H1 (cell line): Measurements from ENCODE around the gene NCF4.

Source experiments
- ASH2L ChIP-seq: fragments of 200-600, 300-600 bp; sonication (generic); IDR thresholded peaks from one replicate; pipeline ENCODE4 v1.7.1; 2017; ENCODE audit warnings: low read length
- BACH1 ChIP-seq: IDR thresholded peaks from 2 replicates; pipeline ENCODE4 v1.6.1; 2012; ENCODE audit warnings: low read length, improper control_type of control experiment
- E2F6 ChIP-seq: IDR thresholded peaks from 2 replicates; pipeline ENCODE4 v1.6.1; 2012; ENCODE audit warnings: inconsistent platforms
- EP300 ChIP-seq, 2 experiments: IDR thresholded peaks; 1 replicate in 1 of 2; 2 replicates in 1 of 2; pipeline ENCODE4 v1.6.1; 2011 to 2012; ENCODE audit warnings: low read depth in 2 of 2, low read length in 2 of 2, mild to moderate bottlenecking in 2 of 2, borderline replicate concordance in 1 of 2, inconsistent platforms in 1 of 2, moderate library complexity in 1 of 2
- EZH2 ChIP-seq: fragments of 200-600 bp; sonication (generic); IDR thresholded peaks from 2 replicates; pipeline ENCODE4 v1.7.1; 2012; ENCODE audit warnings: low read depth, mild to moderate bottlenecking, moderate library complexity, low read length, inconsistent platforms; ENCODE audit not compliant: severe bottlenecking
- KDM1A ChIP-seq: fragments of 200-600, 300-600 bp; sonication (generic); IDR thresholded peaks from 2 replicates; pipeline ENCODE4 v1.7.1; 2016; ENCODE audit warnings: mild to moderate bottlenecking, low read length, borderline replicate concordance
- POLR2AphosphoS5 ChIP-seq: IDR thresholded peaks from 2 replicates; pipeline ENCODE4 v1.6.1; 2011; ENCODE audit warnings: low read depth, low read length
- RBBP5 ChIP-seq: IDR thresholded peaks from 2 replicates; pipeline ENCODE4 v1.7.1; 2012; ENCODE audit warnings: low read depth, mild to moderate bottlenecking, inconsistent platforms, low read length, moderate library complexity, borderline replicate concordance
- SIX5 ChIP-seq: IDR thresholded peaks from 2 replicates; pipeline ENCODE4 v1.6.1; 2011; ENCODE audit warnings: mild to moderate bottlenecking, low read depth, low read length
- SRF ChIP-seq: IDR thresholded peaks from 2 replicates; pipeline ENCODE4 v1.6.1; 2011; ENCODE audit warnings: mild to moderate bottlenecking, low read depth, low read length, moderate library complexity
- YY1 ChIP-seq: IDR thresholded peaks from 2 replicates; pipeline ENCODE4 v1.6.1; 2011; ENCODE audit warnings: low read depth, mild to moderate bottlenecking, low read length
- ZNF274 ChIP-seq: IDR thresholded peaks from 2 replicates; pipeline ENCODE4 v1.7.0; 2012; ENCODE audit warnings: low read length, borderline replicate concordance; ENCODE audit errors: extremely low read depth
- TF ChIP-seq, protein P1 (sequence below), 3 experiments: IDR thresholded peaks; 1 replicate in 2 of 3; 2 replicates in 1 of 3; pipeline versions ENCODE4 v1.5.1 to v1.6.1; 2011; ENCODE audit warnings: low read length in 3 of 3, mild to moderate bottlenecking in 3 of 3, inconsistent platforms in 2 of 3, low read depth in 1 of 3, moderate library complexity in 1 of 3; ENCODE audit not compliant: insufficient read depth in 1 of 3; ENCODE audit errors: control extremely low read depth in 1 of 3

DNA sequence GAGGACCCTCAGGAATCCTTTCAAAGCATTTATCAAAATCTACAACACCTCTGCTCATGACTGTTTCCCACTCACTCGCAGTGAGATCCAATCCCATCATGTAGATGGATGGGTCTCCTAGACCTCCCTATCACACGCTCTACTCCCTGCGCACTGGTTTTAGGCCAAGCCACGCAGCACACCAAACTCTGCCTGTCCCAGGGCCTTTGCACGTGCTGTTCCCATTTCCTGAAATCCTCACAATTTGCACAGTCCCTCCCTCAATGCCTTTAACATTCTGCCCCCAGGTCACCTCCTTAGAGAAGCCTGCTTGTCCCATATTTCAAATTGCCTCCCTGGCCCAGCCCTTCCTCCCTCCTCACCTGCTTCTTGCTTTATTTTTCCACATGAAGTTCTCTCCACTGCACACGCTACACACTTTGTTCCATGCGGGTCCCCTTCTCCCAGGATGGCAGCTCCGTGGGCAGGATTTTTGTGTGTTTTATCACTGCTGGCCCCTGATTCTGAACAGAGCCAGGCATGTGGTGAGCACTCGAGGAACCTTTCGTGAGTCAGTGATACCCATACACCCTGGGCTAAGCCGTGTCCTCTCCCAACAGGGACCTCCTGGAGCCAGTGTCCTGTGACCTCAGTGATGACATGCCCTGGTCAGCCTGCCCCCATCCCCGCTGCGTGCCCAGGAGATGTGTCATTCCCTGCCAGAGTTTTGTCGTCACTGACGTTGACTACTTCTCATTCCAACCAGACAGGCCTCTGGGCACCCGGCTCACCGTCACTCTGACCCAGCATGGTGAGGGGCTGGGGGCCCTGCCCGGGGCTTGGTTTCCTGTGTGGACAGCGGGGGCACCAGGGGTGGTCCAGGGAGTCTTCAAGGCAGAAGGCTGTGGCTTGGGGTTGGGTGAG lies 64.8 kb downstream of the NCF4 start:
- TF ChIP-seq, protein P1, sequence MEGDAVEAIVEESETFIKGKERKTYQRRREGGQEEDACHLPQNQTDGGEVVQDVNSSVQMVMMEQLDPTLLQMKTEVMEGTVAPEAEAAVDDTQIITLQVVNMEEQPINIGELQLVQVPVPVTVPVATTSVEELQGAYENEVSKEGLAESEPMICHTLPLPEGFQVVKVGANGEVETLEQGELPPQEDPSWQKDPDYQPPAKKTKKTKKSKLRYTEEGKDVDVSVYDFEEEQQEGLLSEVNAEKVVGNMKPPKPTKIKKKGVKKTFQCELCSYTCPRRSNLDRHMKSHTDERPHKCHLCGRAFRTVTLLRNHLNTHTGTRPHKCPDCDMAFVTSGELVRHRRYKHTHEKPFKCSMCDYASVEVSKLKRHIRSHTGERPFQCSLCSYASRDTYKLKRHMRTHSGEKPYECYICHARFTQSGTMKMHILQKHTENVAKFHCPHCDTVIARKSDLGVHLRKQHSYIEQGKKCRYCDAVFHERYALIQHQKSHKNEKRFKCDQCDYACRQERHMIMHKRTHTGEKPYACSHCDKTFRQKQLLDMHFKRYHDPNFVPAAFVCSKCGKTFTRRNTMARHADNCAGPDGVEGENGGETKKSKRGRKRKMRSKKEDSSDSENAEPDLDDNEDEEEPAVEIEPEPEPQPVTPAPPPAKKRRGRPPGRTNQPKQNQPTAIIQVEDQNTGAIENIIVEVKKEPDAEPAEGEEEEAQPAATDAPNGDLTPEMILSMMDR (IDR thresholded peaks at IDR 0.05; ENCODE audit: control extremely low read depth in 1 of 3, insufficient read depth in 1 of 3, low read depth in 1 of 3, low read length in 3 of 3) = no peak
- TF ChIP-seq ASH2L (no peak), KDM1A (no peak), YY1 (no peak), EP300 (IDR thresholded peaks at IDR 0.05; ENCODE audit: borderline replicate concordance in 1 of 2, low read depth in 2 of 2, low read length in 2 of 2) (no peak), EZH2 (no peak), POLR2AphosphoS5 (no peak), RBBP5 (no peak), SIX5 (no peak), ZNF274 (no peak), SRF (no peak), BACH1 (no peak), E2F6 (no peak)
